GM18873 (cell line): ENCODE data around the gene PHF2.

Experiments used
- ATAC-seq: cut with Tn5 transposase; IDR thresholded peaks from one replicate; pipeline ENCODE4 v1.9.1; 2021; ENCODE audit warnings: mild to moderate bottlenecking, moderate library complexity, moderate number of reproducible peaks; ENCODE audit not compliant: unreplicated experiment, low FRiP score

The PHF2 gene

DNA sequence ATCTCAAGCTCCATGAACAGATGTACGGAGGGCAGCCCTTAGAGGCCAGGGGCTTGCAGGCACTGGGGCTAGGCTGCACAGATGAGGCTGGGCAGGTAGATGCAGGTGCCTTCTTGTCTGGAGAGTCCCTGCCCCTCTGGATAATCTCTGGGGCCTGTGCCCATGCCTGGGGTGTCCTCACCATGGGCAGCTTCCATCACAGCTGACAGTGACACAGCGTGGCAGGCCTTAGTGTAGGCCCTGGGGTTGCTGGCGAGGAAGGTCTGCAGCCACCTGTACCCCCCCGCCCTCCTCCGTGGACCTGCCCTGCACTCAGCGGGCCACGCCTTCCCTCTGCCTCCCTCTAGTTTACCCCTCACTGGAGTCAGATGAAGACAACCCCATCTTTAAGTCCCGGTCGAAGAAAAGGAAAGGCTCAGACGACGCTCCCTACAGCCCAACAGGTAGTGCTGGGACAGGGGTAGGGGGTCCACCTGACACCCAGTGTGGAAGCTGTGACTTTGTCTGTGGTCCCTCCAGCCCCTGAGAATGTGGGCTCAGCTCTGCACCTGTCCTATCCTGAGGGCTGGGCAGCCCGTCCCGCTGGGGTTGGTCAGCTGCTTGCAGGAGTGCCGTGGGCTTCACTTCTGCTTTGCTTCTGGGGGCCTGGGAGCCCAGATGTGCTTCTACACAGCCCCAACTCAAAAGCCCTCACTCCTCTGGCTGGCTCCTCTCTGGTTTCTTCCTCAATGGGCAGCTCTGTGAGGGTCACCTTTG lies 98.4 kb downstream of the PHF2 start:
- ATAC-seq = no peak

DNA sequence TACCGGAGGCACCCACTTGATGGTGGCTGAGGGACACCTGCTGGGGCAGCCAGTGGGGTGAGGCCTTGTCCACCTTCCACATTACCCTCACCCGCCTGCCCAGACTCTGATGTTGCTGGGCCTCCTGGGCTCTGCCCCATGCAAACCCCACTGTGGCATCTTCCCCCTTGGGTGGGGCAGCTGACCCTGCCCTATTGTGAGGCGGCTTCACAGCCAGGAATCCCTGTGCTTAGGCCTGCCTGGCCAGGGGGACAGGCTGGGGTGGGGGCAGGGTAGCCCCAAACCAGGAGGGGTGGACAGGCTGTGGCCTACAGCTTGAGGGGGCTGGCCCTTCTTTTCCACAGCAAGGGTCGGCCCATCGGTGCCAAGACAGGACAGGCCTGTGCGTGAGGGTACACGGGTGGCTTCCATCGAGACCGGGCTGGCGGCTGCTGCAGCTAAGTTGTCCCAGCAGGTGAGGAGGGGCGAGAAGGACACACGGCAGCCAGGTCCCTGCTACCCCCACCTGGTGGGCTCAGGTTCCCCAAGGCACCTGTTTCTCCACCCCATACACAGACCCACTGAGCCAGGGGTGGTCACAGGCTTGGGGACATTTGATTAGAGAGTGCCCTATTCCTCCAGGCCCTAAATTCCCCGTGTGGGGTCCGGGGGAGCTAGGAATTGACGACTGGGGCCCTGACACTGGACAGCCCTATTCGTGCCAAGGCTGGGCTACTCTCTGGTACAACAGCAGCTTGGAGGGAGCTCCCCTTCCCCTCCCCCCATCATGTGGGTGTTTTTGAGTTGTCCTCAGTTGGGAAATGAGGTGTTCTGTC lies 99.2 kb downstream of the PHF2 start:
- ATAC-seq = no peak

DNA sequence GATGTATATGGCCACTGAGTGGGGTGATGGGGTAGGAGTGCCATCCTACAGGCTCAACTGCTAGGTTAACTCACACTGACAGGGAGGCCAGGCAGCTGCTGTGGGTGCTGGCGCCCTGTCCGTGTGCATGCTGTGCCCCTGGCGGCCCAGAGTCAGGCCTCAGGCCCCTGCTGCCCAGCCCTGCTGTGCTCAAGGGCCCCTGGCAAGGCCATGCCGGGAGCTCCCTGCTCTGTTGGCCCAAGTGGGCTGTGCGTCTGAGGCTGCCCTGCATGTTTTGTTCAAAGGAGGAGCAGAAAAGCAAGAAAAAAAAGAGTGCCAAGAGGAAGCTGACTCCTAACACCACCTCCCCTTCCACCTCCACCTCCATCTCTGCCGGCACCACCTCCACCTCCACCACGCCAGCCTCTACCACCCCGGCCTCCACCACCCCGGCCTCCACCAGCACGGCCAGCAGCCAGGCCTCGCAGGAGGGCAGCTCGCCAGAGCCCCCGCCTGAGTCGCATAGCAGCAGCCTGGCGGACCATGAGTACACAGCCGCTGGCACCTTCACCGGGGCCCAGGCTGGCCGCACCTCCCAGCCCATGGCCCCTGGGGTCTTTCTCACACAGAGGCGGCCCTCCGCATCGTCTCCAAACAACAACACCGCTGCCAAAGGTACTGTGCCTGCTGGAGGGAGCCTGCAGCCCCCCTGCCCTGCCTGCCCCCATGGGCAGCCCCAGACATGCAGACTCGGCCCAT lies 100.1 kb downstream of the PHF2 start:
- ATAC-seq = no peak

DNA sequence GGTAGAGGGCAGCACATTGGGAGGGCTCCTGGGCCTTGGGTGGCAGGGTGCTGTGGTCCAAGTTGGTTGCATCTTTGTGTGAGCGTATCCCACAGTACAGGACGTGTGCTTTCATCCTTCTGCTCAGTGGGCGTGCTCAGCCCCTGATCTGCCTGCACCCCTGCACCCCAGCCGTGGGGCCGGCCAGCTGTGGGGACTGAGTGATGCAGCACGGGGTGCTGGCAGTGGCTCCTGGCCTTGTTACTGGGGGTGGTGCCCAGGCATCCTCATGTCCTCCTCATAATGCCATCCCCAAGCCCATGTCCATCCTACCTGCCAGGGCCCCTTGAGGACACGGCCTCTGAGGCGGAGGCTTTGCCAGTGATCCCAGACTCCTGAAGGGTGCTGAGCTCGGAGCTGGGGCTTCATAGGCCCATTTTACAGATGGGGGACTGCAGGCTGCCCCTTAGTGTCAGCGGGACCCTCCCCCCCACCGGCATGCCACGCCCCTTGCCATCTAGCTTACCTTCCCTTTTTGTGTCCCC lies 100.7 kb downstream of the PHF2 start:
- ATAC-seq = no peak

DNA sequence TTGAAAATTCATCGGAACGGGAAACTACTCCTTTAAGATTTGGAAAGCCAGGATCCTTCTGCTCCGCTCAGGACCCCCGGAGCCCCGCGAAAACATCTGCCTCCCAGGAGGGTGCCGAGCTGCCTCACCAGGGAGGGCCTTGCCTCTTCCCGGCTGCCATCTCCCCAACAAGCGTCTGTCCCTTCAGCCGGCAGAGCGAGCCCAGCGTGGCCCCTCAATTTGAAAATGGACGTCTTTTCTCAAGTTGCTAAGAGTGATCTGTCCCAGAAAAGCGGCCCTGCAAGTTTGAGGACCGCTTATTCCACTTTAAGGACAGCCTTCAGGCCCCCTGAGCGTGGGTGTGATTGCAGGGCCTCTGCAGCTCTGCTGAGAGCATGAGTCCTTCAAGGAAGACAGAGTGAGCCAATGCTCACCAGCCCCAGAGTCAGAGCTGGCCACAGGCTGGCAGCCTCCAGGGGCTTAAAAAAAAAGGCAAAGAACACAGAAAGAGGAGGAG lies 101.3 kb downstream of the PHF2 start:
- ATAC-seq = no peak

DNA sequence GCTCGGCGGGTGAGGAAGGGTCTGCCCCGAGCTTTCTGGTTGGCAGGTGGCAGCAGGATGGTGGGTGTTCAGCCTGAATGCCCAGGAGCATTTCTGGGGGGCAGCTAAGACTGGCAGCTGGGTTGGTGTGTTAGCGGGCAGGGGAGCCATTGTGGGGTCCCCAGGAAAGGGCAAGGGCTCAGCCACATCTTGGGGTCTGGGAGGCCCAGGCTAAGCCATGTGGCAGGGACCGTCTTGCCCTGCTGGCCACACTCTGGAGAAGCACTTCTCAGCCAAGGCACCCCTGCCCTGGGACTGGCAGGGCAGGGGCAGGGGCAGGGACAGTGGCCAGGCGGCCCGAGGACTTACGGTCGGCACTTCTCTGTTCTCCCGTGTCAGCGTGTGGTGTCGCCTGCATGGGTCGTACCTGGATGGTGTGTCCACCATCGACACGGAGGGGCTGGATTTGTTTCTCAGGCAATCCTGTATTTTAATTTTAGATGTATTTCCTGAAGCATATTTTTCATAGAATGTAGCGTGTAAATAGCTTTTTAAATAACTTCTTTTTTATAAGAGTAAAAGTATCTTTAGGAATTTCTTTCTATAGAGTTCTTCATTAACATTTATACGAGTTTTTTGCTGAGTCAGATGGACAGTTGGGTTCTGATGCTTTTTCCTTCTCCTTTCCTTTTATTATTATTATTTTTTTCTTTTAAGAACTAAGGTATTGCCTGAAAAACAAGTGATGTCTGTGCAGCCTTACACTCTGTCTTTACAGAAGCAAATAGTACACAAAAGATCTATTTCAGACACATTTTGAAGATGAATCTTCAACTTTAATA lies 102.0 kb downstream of the PHF2 start:
- no peak for ATAC-seq

DNA sequence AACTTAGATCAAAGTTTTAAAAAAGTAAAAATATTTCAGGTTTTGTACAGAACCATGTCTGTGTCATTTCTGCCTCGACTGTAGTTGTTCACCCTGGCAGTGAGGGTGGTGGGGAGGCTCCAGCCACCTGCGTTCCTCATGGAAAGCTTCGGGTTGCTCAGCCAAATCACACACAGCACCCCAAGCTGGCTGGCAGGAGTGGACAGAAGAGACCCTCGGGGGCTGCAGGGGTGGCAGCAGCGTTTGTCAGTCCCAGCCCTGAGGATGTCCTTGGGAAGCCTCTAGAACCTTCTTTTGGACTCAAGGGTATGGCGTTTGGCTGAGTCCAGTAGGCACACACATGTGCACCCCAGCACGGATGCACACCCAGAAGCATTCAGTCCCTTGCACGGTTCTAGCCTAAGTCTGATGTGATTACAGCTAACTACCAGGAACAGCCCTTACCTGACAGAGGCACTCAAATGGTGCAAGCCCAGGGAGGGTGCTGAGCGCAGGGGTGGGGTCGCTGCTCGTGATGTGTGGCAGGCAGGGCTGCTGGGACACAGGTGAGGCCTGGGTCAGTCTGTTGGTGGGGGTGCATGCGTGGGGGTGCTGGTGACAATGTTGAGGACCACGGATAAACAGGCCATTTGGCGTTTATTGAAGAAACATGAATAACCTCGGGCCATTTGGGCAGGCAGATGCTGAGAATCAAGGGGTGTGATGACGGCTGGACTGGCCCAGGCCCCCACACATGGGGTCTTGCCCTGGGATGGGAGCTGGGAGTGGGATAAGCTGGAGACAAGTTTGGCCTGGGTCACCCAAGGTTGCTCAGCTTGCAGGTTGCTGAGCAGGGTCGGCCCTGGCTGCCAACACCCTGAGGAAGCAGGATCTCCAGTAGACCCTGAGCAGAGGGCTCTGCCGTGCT lies 103.4 kb downstream of the PHF2 start:
- no peak for ATAC-seq

DNA sequence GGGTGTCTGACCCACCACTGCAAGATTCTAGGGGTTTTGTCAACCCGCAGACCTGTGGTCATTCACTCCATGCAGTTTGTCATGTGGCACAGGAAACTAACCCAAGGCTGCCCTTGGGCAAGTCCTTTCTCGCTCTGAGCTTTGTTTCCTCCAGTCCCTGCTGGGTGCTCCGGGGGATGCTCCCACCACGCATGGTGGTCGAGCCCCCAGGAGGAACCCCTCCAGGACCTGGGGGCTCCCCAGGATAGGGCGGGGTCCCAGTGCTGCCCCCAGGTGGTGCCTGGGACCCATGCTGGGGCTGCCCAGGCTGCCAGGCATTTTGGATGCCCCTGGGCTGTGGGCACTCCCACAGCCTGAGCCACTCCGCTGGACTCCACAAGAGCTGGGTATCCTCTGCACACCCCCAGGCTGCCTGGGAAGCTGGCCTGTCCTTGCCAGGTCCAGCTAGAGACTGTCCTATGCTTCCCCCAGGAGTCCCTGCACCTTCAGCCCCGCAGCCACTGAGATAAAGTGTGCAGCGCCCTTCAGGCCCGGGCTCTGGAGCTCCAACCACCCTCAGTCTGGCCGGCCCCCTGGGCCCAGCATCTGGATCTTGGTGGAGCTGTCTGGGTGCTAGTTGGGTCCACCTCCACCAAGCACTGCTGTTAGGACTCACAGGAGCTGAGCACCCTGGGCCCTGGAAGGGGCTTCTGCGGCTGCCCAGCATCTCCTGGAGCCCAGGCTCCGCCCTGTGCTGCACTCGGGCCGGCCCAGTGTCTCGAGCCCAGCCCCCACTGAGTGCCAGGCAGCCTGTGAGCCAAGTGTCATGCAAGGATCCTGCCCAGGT lies 104.3 kb downstream of the PHF2 start:
- ATAC-seq = no peak

DNA sequence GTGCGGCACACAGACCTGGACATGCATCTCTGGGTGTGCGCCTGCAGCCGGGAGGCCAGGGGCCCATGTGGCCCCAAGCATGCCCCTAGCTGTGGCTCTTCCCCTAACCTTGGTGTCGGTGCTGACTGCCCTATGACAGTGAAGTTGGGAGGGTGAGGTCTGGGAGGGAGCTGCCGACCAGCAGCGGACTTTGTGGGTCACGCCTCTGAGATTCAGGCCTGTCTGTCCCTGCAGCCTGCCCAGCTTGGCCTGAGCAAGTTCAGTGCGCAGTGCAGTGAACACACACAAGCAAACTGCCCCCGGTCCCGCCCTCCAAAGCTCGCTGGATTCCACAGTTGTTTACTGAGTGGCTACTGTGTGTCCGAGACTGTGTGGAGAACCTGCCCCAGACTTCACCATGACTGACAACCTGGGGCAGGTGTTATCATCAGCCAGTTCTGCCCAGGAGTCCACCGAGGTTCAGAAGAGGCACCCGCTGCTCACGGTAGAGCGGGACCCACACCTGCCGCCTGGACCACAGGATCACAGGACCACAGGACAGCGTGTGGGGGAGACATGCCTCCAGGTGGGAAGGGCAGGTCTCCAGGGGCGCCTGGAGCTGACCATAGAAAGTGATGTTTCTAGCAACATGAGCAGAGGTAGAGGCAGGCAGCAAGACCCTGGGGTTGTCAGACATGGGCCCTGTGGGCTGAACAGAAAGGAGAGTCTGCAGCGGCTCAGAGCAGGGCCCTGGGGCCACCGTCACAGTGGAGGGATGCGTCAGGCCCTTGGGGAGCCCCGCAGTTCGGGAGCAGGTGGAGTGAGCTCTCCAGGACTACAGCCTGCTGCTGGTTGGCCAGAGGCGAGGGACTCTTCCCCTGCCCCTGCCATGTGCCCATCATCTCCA lies 105.1 kb downstream of the PHF2 start:
- no peak for ATAC-seq

DNA sequence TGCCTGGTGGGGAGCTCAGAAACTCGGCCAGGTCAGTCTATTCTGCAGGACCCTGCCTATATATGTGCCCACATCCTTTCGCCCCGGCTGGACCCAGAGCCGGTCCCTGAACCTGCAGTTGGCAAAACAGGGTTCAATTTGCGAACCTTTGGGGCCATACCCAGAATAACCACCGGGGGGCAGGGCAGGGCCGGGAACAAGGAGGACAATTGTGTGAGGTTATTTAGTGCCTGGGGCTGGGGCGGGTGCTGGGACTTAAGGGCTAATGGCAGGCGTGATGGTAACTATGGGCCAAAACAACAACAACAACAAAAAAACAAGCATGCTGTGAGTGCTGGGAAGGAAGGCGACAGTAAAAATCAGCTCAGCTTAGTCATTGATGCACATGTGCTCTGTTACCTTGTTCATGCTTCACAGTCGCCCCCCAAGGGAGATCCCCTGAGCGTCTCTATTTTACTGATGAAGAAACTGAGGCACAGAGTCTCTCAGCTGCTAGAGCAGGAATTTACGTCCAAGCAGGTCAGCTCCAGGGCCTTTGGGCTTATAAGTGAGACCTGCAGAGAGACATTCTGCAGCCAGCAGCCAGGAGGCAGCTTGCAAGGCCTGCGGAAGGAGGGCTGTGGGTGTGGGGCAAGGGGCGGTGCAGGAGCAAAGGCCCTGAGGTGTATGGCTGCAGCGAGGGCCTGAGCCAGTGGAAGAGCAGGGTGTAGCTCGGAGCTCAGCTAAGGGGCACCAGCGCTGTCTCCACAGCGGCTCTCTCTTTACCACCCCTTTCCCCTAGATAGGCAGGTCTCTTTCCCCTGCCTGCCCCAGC lies 106.0 kb downstream of the PHF2 start:
- no peak for ATAC-seq

DNA sequence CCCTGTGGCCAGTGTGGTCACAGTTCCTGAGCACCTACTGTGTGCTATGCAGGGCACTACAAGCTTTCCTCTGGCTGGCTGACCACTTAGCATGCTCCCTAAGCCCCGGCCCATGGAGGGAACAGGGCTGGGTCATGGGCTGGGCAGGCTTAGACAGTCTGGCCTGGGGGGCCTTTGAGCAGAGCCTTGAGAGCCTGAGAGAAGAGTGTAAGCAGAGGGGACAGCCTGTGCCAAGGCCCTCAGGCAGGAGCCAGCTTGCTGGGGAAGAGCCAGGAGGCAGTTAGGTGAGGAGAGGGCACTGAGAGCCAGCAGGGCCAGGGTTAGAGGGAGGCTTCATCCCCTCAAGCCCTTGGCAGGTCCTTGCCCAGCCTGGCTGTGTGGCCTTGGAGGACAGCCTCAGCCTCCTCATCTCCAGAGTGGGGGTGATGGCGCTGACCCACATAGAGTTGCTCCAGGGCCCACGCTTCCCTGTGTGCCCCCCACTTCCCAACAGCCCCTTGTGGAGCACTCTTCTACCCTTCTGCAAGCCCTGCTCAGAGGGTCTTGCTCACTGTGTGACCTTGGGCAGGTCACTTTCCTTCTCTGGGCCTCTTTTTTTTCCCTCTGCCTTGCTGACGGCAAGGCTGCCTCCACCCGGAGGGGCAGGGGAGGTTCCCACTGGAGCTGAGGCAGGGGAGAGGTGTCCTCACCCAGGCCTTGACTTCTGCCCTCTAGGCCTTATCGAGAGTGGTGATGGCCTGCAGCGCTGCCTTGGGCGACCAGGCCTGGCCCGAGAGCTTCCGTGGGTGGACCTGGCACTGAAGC lies 107.1 kb downstream of the PHF2 start:
- no peak for ATAC-seq

DNA sequence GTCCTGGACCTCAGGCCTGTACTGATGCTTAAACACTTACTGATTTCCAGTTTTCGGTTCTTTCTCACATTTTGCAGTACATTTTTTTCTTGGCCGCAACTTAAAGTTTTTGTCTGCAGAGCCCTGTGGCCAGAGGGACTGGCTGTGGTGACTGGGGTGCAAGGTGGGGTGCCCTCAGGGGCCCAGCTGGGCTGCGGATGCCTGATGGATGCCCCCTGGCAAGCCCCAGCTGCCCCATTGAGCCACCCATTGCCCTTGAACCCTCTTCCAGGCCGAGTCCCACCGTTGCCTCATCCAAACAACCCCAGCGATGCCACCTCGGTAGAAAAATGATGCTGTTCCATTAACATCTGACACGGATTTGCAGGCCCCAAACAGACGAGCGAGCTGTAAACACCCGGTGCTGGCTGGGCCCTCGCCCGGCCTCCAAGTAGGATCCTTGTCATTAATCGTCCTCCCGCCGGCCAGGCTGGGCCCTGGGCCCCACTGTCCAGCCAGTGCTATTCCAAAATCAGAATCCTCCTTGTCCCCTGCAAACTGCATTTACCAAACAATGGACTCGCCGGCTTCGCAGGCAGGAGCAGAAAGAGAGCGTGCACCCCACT lies 107.9 kb downstream of the PHF2 start:
- ATAC-seq = no peak

DNA sequence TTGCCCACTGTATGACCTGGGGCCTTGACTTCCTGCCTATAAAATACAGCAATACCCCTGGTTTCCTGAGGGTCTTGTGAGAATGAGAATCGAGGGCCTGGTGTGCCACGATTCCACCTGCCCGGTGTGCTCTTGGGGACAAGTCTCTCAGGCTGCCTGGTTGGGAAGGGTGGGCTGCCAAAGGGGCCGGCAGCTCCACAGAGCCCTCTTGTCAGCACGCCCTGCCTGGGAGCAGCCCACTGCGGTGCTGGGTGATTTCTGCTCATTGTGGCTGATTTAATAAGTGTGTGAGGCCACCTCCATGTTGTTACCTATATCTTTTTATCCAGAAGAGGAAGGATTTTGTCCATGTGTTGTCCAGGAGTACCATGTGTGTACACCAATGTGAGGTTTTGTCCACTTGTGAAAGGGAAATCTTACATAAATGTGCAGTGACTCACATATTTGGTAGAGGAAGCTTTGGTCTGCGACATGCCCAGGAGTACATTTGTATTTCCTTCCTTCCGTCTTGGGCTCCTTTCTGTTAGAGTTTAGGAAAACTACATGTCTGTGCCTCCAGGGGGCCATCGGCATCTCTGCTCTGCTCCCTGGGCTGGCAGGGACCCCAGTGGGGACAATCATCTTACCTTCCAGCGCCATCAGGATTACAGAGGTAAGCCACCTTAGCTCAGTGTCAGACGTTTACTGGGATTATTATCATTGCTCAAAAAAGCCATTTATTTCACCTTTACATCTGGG lies 108.6 kb downstream of the PHF2 start:
- no peak for ATAC-seq

DNA sequence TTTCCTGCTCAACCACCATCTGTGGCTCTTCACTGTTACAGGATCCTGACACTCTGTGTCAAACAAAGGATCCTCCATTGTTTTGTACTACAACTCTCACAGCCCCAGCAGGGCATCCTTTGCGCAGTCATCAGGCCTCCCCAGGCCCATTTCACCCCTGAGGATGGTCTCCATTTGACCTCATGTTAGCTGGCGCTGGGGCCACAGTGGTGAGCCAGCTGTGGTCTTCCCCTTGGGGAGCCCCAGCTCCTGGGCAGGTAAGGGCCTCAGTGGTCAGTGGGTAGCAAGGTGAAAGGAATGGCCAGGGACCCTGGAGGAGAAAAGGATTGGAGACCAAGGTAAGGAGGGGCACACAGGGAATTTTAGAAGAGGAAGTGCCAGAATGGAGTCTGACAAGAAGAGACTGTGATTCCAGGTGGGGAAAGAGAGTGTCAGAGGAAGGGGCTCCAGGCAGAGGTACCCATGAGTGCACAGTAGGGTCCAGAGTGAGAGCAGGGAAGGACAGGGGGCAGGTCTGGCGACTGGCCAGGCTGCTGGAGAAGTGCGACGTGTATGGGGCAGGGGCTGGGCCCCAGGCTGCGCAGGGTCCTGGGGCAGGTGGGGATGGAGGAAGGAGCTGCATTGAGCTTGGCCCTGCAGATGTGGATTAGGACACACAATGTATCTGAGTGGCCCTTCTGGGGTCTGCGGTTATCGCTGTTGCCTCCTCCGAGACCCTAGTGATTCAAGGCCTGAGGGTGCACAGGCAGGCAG lies 109.9 kb downstream of the PHF2 start:
- no peak for ATAC-seq
